MCF 10A (cell line): ENCODE measurements around the gene PRKN. TPM values are rescaled to one million over a fixed set of nuclear protein-coding genes. Genes with fewer than 3 reads are reported as not detected.
A peak's percentile ranks its signal among the peaks of the same experiment; 100 is the strongest.

Source experiments
- BruUV-seq: library from RNA; stranded (reverse); fragments of 400-500 nt; replicated peaks from 2 replicates; lab custom pipeline; 2021; lab: Mats Ljungman, UMichigan
- CTCF ChIA-PET: fragments of 300-600 bp; sonication (Branson Sonifier 250); formaldehyde crosslinking; extraction: SDS; loops from one replicate; lab custom pipeline; 2021; ENCODE audit warnings: antibody characterized with exemption, inconsistent platforms; lab: Yijun Ruan, JAX
- POLR2A ChIA-PET: fragments of 300-600, 350-650 bp; sonication (Branson Sonifier 250); formaldehyde crosslinking; extraction: SDS; loops from one replicate; lab custom pipeline; 2020; ENCODE audit warnings: antibody characterized with exemption, inconsistent platforms; lab: Yijun Ruan, JAX
- DNase-seq: peaks from one replicate; pipeline ENCODE4 v3.0.0-alpha.2; 2018; ENCODE audit not compliant: unreplicated experiment
- H3K27ac Mint-ChIP-seq: one replicate; pipeline ENCODE4 v1.8.0; 2022; ENCODE audit warnings: mild to moderate bottlenecking, low read depth, mixed read lengths; ENCODE audit not compliant: unreplicated experiment
- H3K27me3 Mint-ChIP-seq: one replicate; pipeline ENCODE4 v1.8.0; 2022; ENCODE audit warnings: mixed read lengths; ENCODE audit not compliant: insufficient read depth, unreplicated experiment
- H3K36me3 Mint-ChIP-seq: one replicate; pipeline ENCODE4 v1.8.0; 2022; ENCODE audit warnings: mild to moderate bottlenecking, moderate library complexity, mixed read lengths; ENCODE audit not compliant: insufficient read depth, unreplicated experiment
- H3K4me1 Mint-ChIP-seq: one replicate; pipeline ENCODE4 v1.8.0; 2022; ENCODE audit warnings: mixed read lengths; ENCODE audit not compliant: insufficient read depth, unreplicated experiment
- H3K4me3 Mint-ChIP-seq: one replicate; pipeline ENCODE4 v1.8.0; 2022; ENCODE audit warnings: mild to moderate bottlenecking, moderate library complexity, mixed read lengths; ENCODE audit not compliant: unreplicated experiment
- H3K9me3 Mint-ChIP-seq: one replicate; pipeline ENCODE4 v1.8.0; 2022; ENCODE audit warnings: mixed read lengths; ENCODE audit not compliant: unreplicated experiment
- CTCF ChIP-seq: fragments of 200-600 bp; IDR thresholded peaks from one replicate; pipeline ENCODE4 v1.8.0; 2022; ENCODE audit warnings: antibody characterized with exemption, mild to moderate bottlenecking; ENCODE audit not compliant: unreplicated experiment
- intact Hi-C: fragments of 100-400 bp; cut with micrococcal nuclease; formaldehyde crosslinking; loops from 2 replicates; pipeline ENCODE4 v1.14.1; 2022
- total RNA-seq: library from RNA; stranded (reverse); gene quantifications from 2 replicates; pipeline ENCODE4 v1.2.3, GENCODE V29; 2022

The PRKN gene
- total RNA-seq, 1 experiment from 2014 or later = 2.5 TPM

- TF ChIP-seq CTCF = no peak
- intact Hi-C loops = no loop called here
- CTCF ChIA-PET = no interaction called here
- POLR2A ChIA-PET = no interaction called here
- no peaks in the 10 kb centered on the region for H3K27me3 Mint-ChIP-seq
- no peaks in the 10 kb centered on the region for H3K9me3 Mint-ChIP-seq
- H3K4me1 Mint-ChIP-seq = no peaks in the 10 kb centered on the region
- BruUV-seq = no TSS peak
- H3K36me3 Mint-ChIP-seq = no peaks in the 10 kb centered on the region
- H3K4me3 Mint-ChIP-seq = no peak overlapping the region
- H3K27ac Mint-ChIP-seq = no peak overlapping the region
- no peak for DNase-seq
Measured at GRCh38 chr6:161701056-161701455, 1026.5 kb downstream of the PRKN start.

GRCh38 chr6:161696801-161697200, 1030.8 kb downstream of the PRKN start:
- DNase-seq = no peak
- TF ChIP-seq CTCF = no peak
- no peaks in the 10 kb centered on the region for H3K9me3 Mint-ChIP-seq
- ChIA-PET POLR2A (no interaction called here), CTCF (interaction anchor here (0.6 to 1.5 kb wide), 3 partner anchors 232 to 278 kb away, joined by 3 to 7 read pairs (median 4); no protein-coding TSS in a partner anchor)
- no peaks in the 10 kb centered on the region for H3K36me3 Mint-ChIP-seq
- no peaks in the 10 kb centered on the region for H3K4me1 Mint-ChIP-seq
- no peak overlapping the region for H3K27ac Mint-ChIP-seq
- H3K4me3 Mint-ChIP-seq = no peak overlapping the region
- no peaks in the 10 kb centered on the region for H3K27me3 Mint-ChIP-seq
- BruUV-seq = no TSS peak
- intact Hi-C loops = no loop called here

DNA sequence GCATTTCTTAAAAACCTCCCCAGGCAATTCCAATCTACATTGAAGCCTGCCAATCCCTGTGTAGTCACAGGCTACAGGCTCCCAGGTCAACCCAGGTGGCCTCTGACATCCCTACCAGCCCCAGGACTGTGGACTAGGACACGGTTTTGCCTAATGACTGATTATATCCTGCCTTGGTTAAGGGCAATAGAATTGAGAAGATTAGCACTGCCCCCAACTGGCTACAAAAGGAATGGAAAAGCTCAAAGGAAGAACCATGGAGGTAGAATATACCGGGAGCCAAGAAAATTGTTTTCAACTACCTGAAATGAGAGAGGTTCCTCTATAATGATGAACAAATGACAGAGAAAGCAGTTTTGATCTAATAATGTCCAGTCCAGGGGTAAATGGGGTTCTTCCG, 1032.6 kb downstream of the PRKN start:
- ChIA-PET CTCF (interaction anchor here (0.5 to 2.3 kb wide), 8 partner anchors 11 to 300 kb away, joined by 3 to 9 read pairs (median 4); no protein-coding TSS in a partner anchor), POLR2A (interaction anchor here (1.2 kb wide), 1 partner anchor 288 kb away, joined by 3 read pairs; no protein-coding TSS in a partner anchor)
- Mint-ChIP-seq H3K4me3 (no peak overlapping the region), H3K36me3 (no peaks in the 10 kb centered on the region), H3K4me1 (no peaks in the 10 kb centered on the region), H3K27ac (no peak overlapping the region), H3K9me3 (peaks cover 8% of the 10 kb centered on the region), H3K27me3 (no peaks in the 10 kb centered on the region)
- peak; percentile 35 for TF ChIP-seq CTCF
- intact Hi-C loops = loop anchor here (1.0 to 2.0 kb wide), 4 partner anchors 76 to 301 kb away; no protein-coding TSS in a partner anchor
- BruUV-seq = no TSS peak
- DNase-seq = peak; percentile 45

- ChIA-PET POLR2A (no interaction called here), CTCF (interaction anchor here (1.3 kb wide), 1 partner anchor 9 kb away, joined by 3 read pairs; no protein-coding TSS in a partner anchor)
- Mint-ChIP-seq H3K36me3 (no peaks in the 10 kb centered on the region), H3K27me3 (no peaks in the 10 kb centered on the region), H3K4me1 (no peaks in the 10 kb centered on the region), H3K4me3 (no peak overlapping the region), H3K9me3 (peaks cover 8% of the 10 kb centered on the region), H3K27ac (no peak overlapping the region)
- TF ChIP-seq CTCF = no peak
- intact Hi-C loops = no loop called here
- no peak for DNase-seq
- BruUV-seq = no TSS peak
Measured at GRCh38 chr6:161686655-161687054, 1040.9 kb downstream of the PRKN start.
